Endothelial cell of umbilical vein (primary cell): ENCODE results near the gene SLFN5. TPM values are rescaled to one million over a fixed set of nuclear protein-coding genes. Genes with fewer than 3 reads are reported as not detected.

Experiments used
- BruUV-seq: library from RNA; stranded (reverse); fragments of 400-500 nt; replicated peaks from 2 replicates; lab custom pipeline; 2021; lab: Mats Ljungman, UMichigan
- CTCF ChIA-PET: fragments of 300-600, 350-600 bp; sonication (Branson Sonifier 250); formaldehyde crosslinking; loops from one replicate; lab custom pipeline; 2021; ENCODE audit warnings: antibody characterized with exemption, inconsistent platforms; lab: Charles Lee
- POLR2A ChIA-PET: fragments of 300-600, 350-600 bp; sonication (Branson Sonifier 250); formaldehyde crosslinking; loops from one replicate; lab custom pipeline; 2021; ENCODE audit warnings: antibody characterized with exemption, inconsistent platforms; lab: Charles Lee
- DNase-seq: peaks from one replicate; pipeline ENCODE4 v3.0.0-alpha.2; 2011; ENCODE audit warnings: low read depth, low spot score
- FAIRE-seq: peaks from 2 replicates; lab custom pipeline; 2011; peaks lifted over from hg19 to GRCh38; lab: Jason Lieb, UNC
- H2AFZ ChIP-seq: 2 replicates; pipeline ENCODE4 v1.6.0; 2012; ENCODE audit warnings: low read depth, low read length, control low read depth, inconsistent platforms
- H3K27ac ChIP-seq: 2 replicates; pipeline ENCODE4 v1.5.1; 2011; ENCODE audit warnings: low read depth, mild to moderate bottlenecking, control low read depth, low read length, moderate library complexity; ENCODE audit not compliant: insufficient read depth
- H3K27me3 ChIP-seq, 2 experiments: 2 replicates each; pipeline versions ENCODE4 v1.6.0 to v1.6.1; 2011; ENCODE audit warnings: low read length in 2 of 2, mixed read lengths in 1 of 2; ENCODE audit not compliant: control insufficient read depth in 2 of 2, insufficient read depth in 2 of 2
- H3K36me3 ChIP-seq, 2 experiments: 2 replicates in 1 of 2; 3 replicates in 1 of 2; pipeline ENCODE4 v1.5.1; 2011; ENCODE audit warnings: low read length in 2 of 2, mild to moderate bottlenecking in 1 of 2, moderate library complexity in 1 of 2; ENCODE audit not compliant: control insufficient read depth in 2 of 2, insufficient read depth in 2 of 2; ENCODE audit errors: extremely low read depth in 1 of 2
- H3K4me1 ChIP-seq: 3 replicates; pipeline ENCODE4 v1.5.1; 2011; ENCODE audit warnings: mild to moderate bottlenecking, low read length; ENCODE audit not compliant: control insufficient read depth, insufficient read depth; ENCODE audit errors: extremely low read depth
- H3K4me2 ChIP-seq: 2 replicates; pipeline ENCODE4 v1.6.1; 2011; ENCODE audit warnings: low read length, control low read depth, mixed read lengths; ENCODE audit not compliant: insufficient read depth
- H3K4me3 ChIP-seq, 3 experiments: fragments of 200-600 bp in 1 of 3; sonication (generic), shearing (Covaris generic) in 1 of 3; replicated peaks in 1 of 3; 2 replicates each; pipeline ENCODE4 v1.5.1; 2011 to 2016; ENCODE audit warnings: control low read depth in 3 of 3, low read length in 3 of 3, mild to moderate bottlenecking in 2 of 3, inconsistent platforms in 1 of 3, low read depth in 1 of 3, moderate library complexity in 1 of 3; ENCODE audit not compliant: insufficient read depth in 1 of 3
- H3K79me2 ChIP-seq: 2 replicates; pipeline ENCODE4 v1.6.0; 2012; ENCODE audit warnings: low read length, inconsistent platforms; ENCODE audit not compliant: control insufficient read depth, insufficient read depth
- H3K9ac ChIP-seq: replicated peaks from 2 replicates; pipeline ENCODE3; 2011; ENCODE audit warnings: low read length, control low read depth; ENCODE audit not compliant: insufficient read depth; ENCODE audit errors: extremely low read depth
- H3K9me1 ChIP-seq: replicated peaks from 3 replicates; pipeline ENCODE4 v1.6.0; 2011; ENCODE audit warnings: mild to moderate bottlenecking, low read length; ENCODE audit not compliant: control insufficient read depth, insufficient read depth; ENCODE audit errors: extremely low read depth
- H3K9me3 ChIP-seq: replicated peaks from 2 replicates; pipeline ENCODE4 v1.5.1; 2012; ENCODE audit warnings: low read length, inconsistent platforms; ENCODE audit not compliant: control insufficient read depth, insufficient read depth
- H4K20me1 ChIP-seq: replicated peaks from 2 replicates; pipeline ENCODE3; 2011; ENCODE audit warnings: mild to moderate bottlenecking, low read length; ENCODE audit not compliant: control insufficient read depth, insufficient read depth; ENCODE audit errors: extremely low read depth
- CTCF ChIP-seq, 2 donors: IDR thresholded peaks; 1 replicate in 1 of 2; 2 replicates in 1 of 2; pipeline ENCODE4 v1.5.1; 2011; ENCODE audit warnings: low read length in 2 of 2, mild to moderate bottlenecking in 2 of 2, moderate library complexity in 2 of 2, control low read depth in 1 of 2, inconsistent platforms in 1 of 2, low read depth in 1 of 2; ENCODE audit not compliant: insufficient read depth in 1 of 2; ENCODE audit errors: extremely low read depth in 1 of 2
- EZH2 ChIP-seq: IDR thresholded peaks from 2 replicates; pipeline ENCODE4 v1.6.1; 2012; ENCODE audit warnings: borderline replicate concordance, low read depth, mild to moderate bottlenecking, moderate library complexity, low read length, inconsistent platforms; ENCODE audit not compliant: severe bottlenecking
- FOS ChIP-seq: IDR thresholded peaks from 2 replicates; pipeline ENCODE4 v1.6.1; 2011; ENCODE audit warnings: mild to moderate bottlenecking, low read length, moderate library complexity, borderline replicate concordance; ENCODE audit not compliant: insufficient read depth
- GATA2 ChIP-seq: IDR thresholded peaks from 2 replicates; pipeline ENCODE4 v1.7.0; 2011; ENCODE audit warnings: low read depth, mild to moderate bottlenecking, moderate library complexity, mixed read lengths, low read length; ENCODE audit not compliant: insufficient read length, insufficient read depth
- JUN ChIP-seq: IDR thresholded peaks from 2 replicates; pipeline ENCODE4 v1.6.1; 2011; ENCODE audit warnings: borderline replicate concordance, low read depth; ENCODE audit not compliant: insufficient read length, insufficient read depth
- MAX ChIP-seq: IDR thresholded peaks from 2 replicates; pipeline ENCODE4 v1.6.1; 2011; ENCODE audit not compliant: insufficient read depth, insufficient read length
- MYC ChIP-seq: IDR thresholded peaks from one replicate; pipeline ENCODE4 v1.6.1; 2011; ENCODE audit warnings: mild to moderate bottlenecking, low read depth, low read length
- POLR2A ChIP-seq: IDR thresholded peaks from 2 replicates; pipeline ENCODE4 v1.6.1; 2012; ENCODE audit warnings: low read depth, mild to moderate bottlenecking, control low read depth, low read length
- POLR2AphosphoS5 ChIP-seq: IDR thresholded peaks from 2 replicates; pipeline ENCODE4 v1.6.1; 2012; ENCODE audit warnings: low read depth, mild to moderate bottlenecking, control low read depth, low read length, moderate library complexity; ENCODE audit not compliant: insufficient read depth
- dilution Hi-C: fragments of 300-500 bp; cut with MboI; formaldehyde crosslinking; loops from one replicate; pipeline ENCODE4 v1.15.0; 2019; ENCODE audit warnings: low sequenced_read_pairs; ENCODE audit not compliant: extremely low pct_ligation_motif_present
- intact Hi-C: fragments of 100-400 bp; cut with micrococcal nuclease; formaldehyde crosslinking; loops from one replicate; pipeline ENCODE4 v1.10.0; 2022
- polyA plus RNA-seq, 4 experiments: library from polyadenylated mRNA; depleted of rRNA in 3 of 4; stranded (reverse) in 3 of 4; unstranded in 1 of 4; fragments of >200 nt; gene quantifications; 2 replicates each; pipeline versions ENCODE4 v1.2.1 to v1.2.3, GENCODE V29; 2011 to 2012; ENCODE audit warnings: missing spikeins in 1 of 4
- total RNA-seq: library from RNA; stranded (reverse); gene quantifications from 2 replicates; pipeline ENCODE4 v1.2.3, GENCODE V29; 2021

The SLFN5 gene
- total and polyA plus RNA-seq, 2 donors (not counting 3 experiments of a cell fraction or from before 2014, with no cell fraction given) = 4.5 to 24.2 TPM

GRCh38 chr17:35283767-35284166 is 40.9 kb downstream of the SLFN5 start:
- POLR2A ChIA-PET = no interaction called here
- H3K9me1 ChIP-seq = no peaks in the 10 kb centered on the region
- no peak for TF ChIP-seq CTCF (IDR thresholded peaks at IDR 0.05; ENCODE audit: extremely low read depth in 1 of 2, insufficient read depth in 1 of 2, low read depth in 1 of 2, low read length in 2 of 2)
- TF ChIP-seq GATA2 = no peak
- no peak for TF ChIP-seq EZH2
- TF ChIP-seq POLR2AphosphoS5 = no peak
- no peak for TF ChIP-seq FOS
- no peak for TF ChIP-seq POLR2A
- TF ChIP-seq JUN = no peak
- TF ChIP-seq MAX = no peak
- TF ChIP-seq MYC = no peak

More at GRCh38 chr17:35283767-35284166, 40.9 kb downstream of the SLFN5 start:
- Histone ChIP-seq H4K20me1 (no peaks in the 10 kb centered on the region), H2AFZ (no peak overlapping the region), H3K4me1 (no peaks in the 10 kb centered on the region), H3K4me3 (no peak overlapping the region), H3K27ac (no peak overlapping the region), H3K79me2 (no peaks in the 10 kb centered on the region), H3K9ac (no peak overlapping the region), H3K36me3 (no peaks in the 10 kb centered on the region), H3K4me2 (no peak overlapping the region), H3K27me3 (peaks cover 9 to 20% of the 10 kb centered on the region in 2 experiments), H3K9me3 (no peaks in the 10 kb centered on the region)
- dilution Hi-C loops = no loop called here
- intact Hi-C loops = no loop called here
- CTCF ChIA-PET = interaction anchor here (1.2 kb wide), 1 partner anchor 29 kb away, joined by 3 read pairs; no protein-coding TSS in a partner anchor
- FAIRE-seq (no peak), DNase-seq (no peak)
- BruUV-seq = no TSS peak
